DND-41 (cell line): ENCODE measurements around the gene SDR42E1.

Experiments used
- ATAC-seq: fragments of 200-7000 bp; cut with Tn5 transposase; 3 replicates; pipeline ENCODE4 v1.9.1; 2021; ENCODE audit warnings: low read depth; ENCODE audit not compliant: insufficient read depth
- DNase-seq: peaks from one replicate; pipeline ENCODE4 v3.0.0-alpha.2; 2020
- H2AFZ ChIP-seq: 2 replicates; pipeline ENCODE4 v1.6.0; 2012; ENCODE audit warnings: low read depth, low read length
- H3K27ac ChIP-seq: 2 replicates; pipeline ENCODE4 v1.5.1; 2012; ENCODE audit warnings: low read length, inconsistent platforms
- H3K27me3 ChIP-seq: fragments of 200-600 bp; sonication (generic); 2 replicates; pipeline ENCODE4 v1.6.0; 2012; ENCODE audit warnings: low read length, mild to moderate bottlenecking, inconsistent platforms; ENCODE audit not compliant: insufficient read depth, poor library complexity
- H3K36me3 ChIP-seq: 2 replicates; pipeline ENCODE4 v1.5.1; 2012; ENCODE audit warnings: low read length, inconsistent platforms; ENCODE audit not compliant: insufficient read depth
- H3K4me1 ChIP-seq: 2 replicates; pipeline ENCODE4 v1.5.1; 2012; ENCODE audit warnings: mild to moderate bottlenecking, low read length; ENCODE audit not compliant: insufficient read depth
- H3K4me2 ChIP-seq: 2 replicates; pipeline ENCODE4 v1.6.0; 2012; ENCODE audit warnings: mild to moderate bottlenecking, moderate library complexity, low read length, inconsistent platforms; ENCODE audit not compliant: insufficient read depth
- H3K4me3 ChIP-seq, 2 experiments: fragments of 200-600 bp in 1 of 2; shearing (Covaris generic) in 1 of 2; 2 replicates each; pipeline ENCODE4 v1.5.1; 2012 to 2016; ENCODE audit warnings: inconsistent platforms in 2 of 2, low read length in 2 of 2, mild to moderate bottlenecking in 2 of 2, low read depth in 1 of 2, moderate library complexity in 1 of 2
- H3K79me2 ChIP-seq: 2 replicates; pipeline ENCODE4 v1.6.0; 2012; ENCODE audit warnings: low read length, inconsistent platforms; ENCODE audit not compliant: insufficient read depth
- H3K9ac ChIP-seq: 2 replicates; pipeline ENCODE4 v1.6.0; 2012; ENCODE audit warnings: low read depth, mild to moderate bottlenecking, inconsistent platforms, low read length, moderate library complexity
- H3K9me3 ChIP-seq: 2 replicates; pipeline ENCODE4 v1.5.1; 2012; ENCODE audit warnings: low read length, moderate library complexity, mild to moderate bottlenecking, inconsistent platforms; ENCODE audit not compliant: insufficient read depth, severe bottlenecking
- H4K20me1 ChIP-seq: 2 replicates; pipeline ENCODE4 v1.6.0; 2012; ENCODE audit warnings: low read length; ENCODE audit not compliant: insufficient read depth
- CTCF ChIP-seq: IDR thresholded peaks from 2 replicates; pipeline ENCODE4 v1.5.1; 2012; ENCODE audit warnings: borderline replicate concordance, low read length, moderate library complexity, mild to moderate bottlenecking; ENCODE audit not compliant: poor library complexity, severe bottlenecking; ENCODE audit errors: extremely low read depth
- EZH2 ChIP-seq: IDR thresholded peaks from 3 replicates; pipeline ENCODE4 v1.6.1; 2012; ENCODE audit warnings: borderline replicate concordance, low read depth, mild to moderate bottlenecking, moderate library complexity, low read length, inconsistent platforms; ENCODE audit not compliant: severe bottlenecking

The SDR42E1 gene

GRCh38 chr16:82020051-82020450 lies 8.8 kb upstream of the SDR42E1 start:
- H3K4me2 ChIP-seq: no peak overlapping the region
- no peak for DNase-seq
- no peak overlapping the region for H3K9ac ChIP-seq
- H3K27me3 ChIP-seq: peaks cover 6% of the 10 kb centered on the region
- no peaks in the 10 kb centered on the region for H3K79me2 ChIP-seq
- no peak for ATAC-seq
- TF ChIP-seq CTCF (no peak), EZH2 (no peak)
- H3K27ac ChIP-seq: no peak overlapping the region
- H3K36me3 ChIP-seq: no peaks in the 10 kb centered on the region
- H2AFZ ChIP-seq: no peak overlapping the region
- peaks cover 3% of the 10 kb centered on the region for H3K9me3 ChIP-seq
- H3K4me3 ChIP-seq: no peak overlapping the region
- no peaks in the 10 kb centered on the region for H4K20me1 ChIP-seq
- no peaks in the 10 kb centered on the region for H3K4me1 ChIP-seq

DNA sequence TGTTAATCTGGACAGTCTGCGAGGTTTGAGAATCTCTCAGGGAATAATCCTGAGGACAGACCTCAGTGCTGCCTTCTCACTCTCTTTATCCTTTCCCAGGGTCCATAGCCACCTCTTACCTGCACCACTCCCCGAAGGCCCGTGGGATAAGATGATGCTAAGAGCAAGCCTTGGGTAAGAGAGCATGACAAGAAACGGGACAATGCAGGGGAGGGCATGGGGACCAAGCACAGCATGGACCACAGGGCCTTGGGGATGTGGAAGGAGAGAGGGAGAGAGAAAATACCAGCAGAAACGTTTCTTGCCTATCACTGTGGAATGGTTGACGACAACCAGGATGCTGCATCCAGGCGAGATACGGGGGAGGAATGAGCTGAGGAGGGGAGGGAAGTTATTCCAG lies 8.3 kb upstream of the SDR42E1 start:
- H3K9ac ChIP-seq: no peak overlapping the region
- H3K36me3 ChIP-seq: no peaks in the 10 kb centered on the region
- no peak for ATAC-seq
- H3K4me1 ChIP-seq: no peaks in the 10 kb centered on the region
- H2AFZ ChIP-seq: no peak overlapping the region
- no peaks in the 10 kb centered on the region for H4K20me1 ChIP-seq
- TF ChIP-seq CTCF (no peak), EZH2 (no peak)
- no peak overlapping the region for H3K4me2 ChIP-seq
- no peaks in the 10 kb centered on the region for H3K79me2 ChIP-seq
- H3K27me3 ChIP-seq: peaks cover 6% of the 10 kb centered on the region
- no peak overlapping the region for H3K27ac ChIP-seq
- no peak for DNase-seq
- H3K9me3 ChIP-seq: peaks cover 5% of the 10 kb centered on the region
- H3K4me3 ChIP-seq: no peak overlapping the region

GRCh38 chr16:82017911-82018568 lies 6.8 kb upstream of the SDR42E1 start:
- Histone ChIP-seq H3K79me2 (no peaks in the 10 kb centered on the region), H3K4me1 (no peaks in the 10 kb centered on the region), H3K9ac (no peak overlapping the region), H3K4me2 (no peak overlapping the region), H3K27ac (no peak overlapping the region), H3K4me3 (no peak overlapping the region), H3K36me3 (no peaks in the 10 kb centered on the region), H3K9me3 (peaks cover 5% of the 10 kb centered on the region), H4K20me1 (no peaks in the 10 kb centered on the region), H2AFZ (no peak overlapping the region), H3K27me3 (peaks cover 6% of the 10 kb centered on the region)
- TF ChIP-seq CTCF: no peak
- TF ChIP-seq EZH2: no peak
- ATAC-seq (no peak), DNase-seq (no peak)

GRCh38 chr16:82016964-82017363 lies 5.7 kb upstream of the SDR42E1 start:
- H3K4me3 ChIP-seq: no peak overlapping the region
- H2AFZ ChIP-seq: no peak overlapping the region
- no peaks in the 10 kb centered on the region for H3K36me3 ChIP-seq
- H3K9ac ChIP-seq: no peak overlapping the region
- no peaks in the 10 kb centered on the region for H3K4me1 ChIP-seq
- ATAC-seq (no peak), DNase-seq (no peak)
- no peak overlapping the region for H3K27ac ChIP-seq
- peaks cover 6% of the 10 kb centered on the region for H3K27me3 ChIP-seq
- no peak for TF ChIP-seq EZH2
- H3K4me2 ChIP-seq: no peak overlapping the region
- H4K20me1 ChIP-seq: no peaks in the 10 kb centered on the region
- peaks cover 7% of the 10 kb centered on the region for H3K9me3 ChIP-seq
- no peaks in the 10 kb centered on the region for H3K79me2 ChIP-seq
